ENCODE data around the gene PITX3.

PITX3 gene

DNA sequence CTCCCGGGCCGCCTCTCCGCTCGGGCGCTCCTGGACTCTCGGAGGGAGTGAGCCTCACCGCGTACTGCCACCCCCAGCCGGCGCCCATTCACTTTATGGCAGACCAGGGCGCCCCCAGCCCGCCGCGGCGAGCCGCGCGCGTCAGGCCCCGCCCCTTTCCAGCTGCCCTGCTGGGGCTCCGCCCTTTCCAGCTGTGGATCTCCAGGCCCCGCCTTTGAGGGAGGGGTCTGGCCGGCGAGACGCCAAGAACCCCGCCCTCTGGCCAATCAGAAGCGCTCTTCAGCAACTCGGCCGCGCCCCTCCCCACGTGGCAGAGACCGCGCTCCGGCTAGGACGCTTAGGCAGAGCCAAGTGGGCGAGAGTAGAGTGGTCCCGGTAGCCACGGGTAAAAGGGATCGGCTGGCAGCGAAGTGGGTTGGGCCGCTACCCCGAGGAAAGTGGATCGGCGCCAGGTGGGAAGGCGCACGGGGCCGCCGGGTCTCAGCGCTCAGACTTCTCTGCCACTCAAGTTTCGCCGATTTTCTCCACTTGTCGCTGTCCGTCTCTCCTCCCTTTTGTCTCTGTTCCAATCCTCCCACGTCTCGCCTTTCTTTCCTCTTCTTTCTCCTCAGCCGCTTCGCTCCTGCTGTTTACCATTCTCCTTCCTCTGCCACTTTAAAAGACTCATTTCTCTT lies at the start of gene PITX3:
Gene PITX3 (minus strand): TSS at position 69 of the 674 bp plus-strand sequence. CDS start 9,432 bp downstream, outside the sequence.
- DNase-seq (ENCODE audit: extremely low read depth, low read depth), result peak; percentile 65
- TF ChIP-seq, protein P1, sequence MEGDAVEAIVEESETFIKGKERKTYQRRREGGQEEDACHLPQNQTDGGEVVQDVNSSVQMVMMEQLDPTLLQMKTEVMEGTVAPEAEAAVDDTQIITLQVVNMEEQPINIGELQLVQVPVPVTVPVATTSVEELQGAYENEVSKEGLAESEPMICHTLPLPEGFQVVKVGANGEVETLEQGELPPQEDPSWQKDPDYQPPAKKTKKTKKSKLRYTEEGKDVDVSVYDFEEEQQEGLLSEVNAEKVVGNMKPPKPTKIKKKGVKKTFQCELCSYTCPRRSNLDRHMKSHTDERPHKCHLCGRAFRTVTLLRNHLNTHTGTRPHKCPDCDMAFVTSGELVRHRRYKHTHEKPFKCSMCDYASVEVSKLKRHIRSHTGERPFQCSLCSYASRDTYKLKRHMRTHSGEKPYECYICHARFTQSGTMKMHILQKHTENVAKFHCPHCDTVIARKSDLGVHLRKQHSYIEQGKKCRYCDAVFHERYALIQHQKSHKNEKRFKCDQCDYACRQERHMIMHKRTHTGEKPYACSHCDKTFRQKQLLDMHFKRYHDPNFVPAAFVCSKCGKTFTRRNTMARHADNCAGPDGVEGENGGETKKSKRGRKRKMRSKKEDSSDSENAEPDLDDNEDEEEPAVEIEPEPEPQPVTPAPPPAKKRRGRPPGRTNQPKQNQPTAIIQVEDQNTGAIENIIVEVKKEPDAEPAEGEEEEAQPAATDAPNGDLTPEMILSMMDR (IDR thresholded peaks at IDR 0.05; ENCODE audit: low read depth, low read length), result no peak

DNA sequence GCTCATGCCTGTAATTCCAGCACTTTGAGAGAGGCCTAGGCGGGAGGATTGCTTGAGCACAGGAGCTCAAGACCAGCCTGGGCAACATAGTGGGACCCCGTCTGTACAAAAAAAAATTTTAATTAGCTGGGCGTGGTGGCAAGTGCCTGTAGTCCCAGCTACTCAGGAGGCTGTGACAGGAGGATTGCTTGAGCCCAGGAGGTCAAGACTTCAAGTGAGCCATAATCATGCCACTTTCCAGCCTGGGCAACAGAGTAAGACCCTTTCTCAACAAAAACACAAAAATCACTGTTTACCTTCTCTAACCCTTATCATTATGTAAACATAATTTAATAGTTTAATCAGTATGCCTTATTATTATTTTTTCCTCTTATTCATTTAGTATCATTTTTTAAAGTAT lies 48.5 kb upstream of the PITX3 start:
- no peak for DNase-seq (ENCODE audit: extremely low read depth, low read depth)
- TF ChIP-seq, protein P1 (IDR thresholded peaks at IDR 0.05; ENCODE audit: low read depth, low read length), result no peak

DNA sequence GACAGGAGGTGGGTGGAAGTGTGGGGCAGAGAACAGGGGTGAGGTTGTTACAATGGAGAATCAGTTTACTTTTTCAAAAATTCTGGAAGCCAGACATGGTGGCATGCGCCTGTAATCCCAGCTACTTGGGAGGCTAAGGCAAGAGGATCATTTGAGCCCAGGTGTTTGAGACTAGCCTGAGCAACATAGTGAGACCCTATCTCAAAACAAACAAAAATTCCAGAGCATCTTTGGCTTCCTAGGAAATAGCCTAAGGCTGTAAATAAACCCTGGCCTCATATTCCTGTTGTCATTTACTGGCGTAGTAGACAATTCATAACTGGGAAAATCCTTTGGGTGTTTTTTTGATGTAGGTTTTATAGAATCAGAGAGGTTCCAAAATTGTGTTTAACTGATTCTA lies 48.0 kb upstream of the PITX3 start:
- TF ChIP-seq, protein P1 (IDR thresholded peaks at IDR 0.05; ENCODE audit: low read depth, low read length), result no peak
- no peak for DNase-seq (ENCODE audit: extremely low read depth, low read depth)

DNA sequence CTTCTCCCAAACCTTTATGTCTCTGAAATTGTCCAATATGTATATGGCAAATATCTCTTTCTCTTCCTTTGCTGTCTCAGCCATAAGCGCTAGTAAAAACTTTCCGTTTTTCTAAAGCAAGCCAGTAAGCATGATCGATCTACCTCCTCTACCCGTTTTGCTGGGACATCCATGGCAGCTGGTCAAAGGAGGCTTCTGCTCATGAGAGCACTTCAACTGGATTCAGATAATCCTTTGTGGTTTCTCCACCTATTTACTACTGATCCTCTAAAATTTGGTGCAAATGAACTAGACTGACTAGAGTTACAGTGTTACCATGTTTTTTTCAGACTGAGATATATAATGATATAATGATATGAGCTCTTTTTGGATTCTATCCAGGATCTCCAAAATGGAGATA lies 46.7 kb upstream of the PITX3 start:
- DNase-seq (ENCODE audit: extremely low read depth, low read depth), result no peak
- TF ChIP-seq, protein P1 (IDR thresholded peaks at IDR 0.05; ENCODE audit: low read depth, low read length), result no peak

DNA sequence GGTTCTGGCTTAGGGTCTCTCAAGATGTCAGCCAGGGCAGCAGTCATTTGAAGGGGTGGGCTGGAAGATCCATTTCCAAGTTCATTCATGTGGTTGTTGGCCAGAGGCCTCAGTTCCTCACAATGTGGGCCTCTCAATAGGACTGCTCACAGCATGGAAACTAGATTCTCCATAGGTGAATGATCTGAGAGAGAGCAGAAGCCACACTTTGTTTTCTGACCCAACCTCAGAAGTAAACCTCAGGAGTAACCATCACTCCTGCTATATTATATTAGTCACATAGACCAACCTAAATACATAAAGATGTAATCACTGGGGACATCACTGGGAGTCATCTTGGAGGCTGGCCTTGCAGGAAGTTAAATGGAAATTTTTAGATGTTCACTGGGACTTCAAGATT lies 46.2 kb upstream of the PITX3 start:
- TF ChIP-seq, protein P1 (IDR thresholded peaks at IDR 0.05; ENCODE audit: low read depth, low read length), result no peak
- DNase-seq (ENCODE audit: extremely low read depth, low read depth), result no peak

DNA sequence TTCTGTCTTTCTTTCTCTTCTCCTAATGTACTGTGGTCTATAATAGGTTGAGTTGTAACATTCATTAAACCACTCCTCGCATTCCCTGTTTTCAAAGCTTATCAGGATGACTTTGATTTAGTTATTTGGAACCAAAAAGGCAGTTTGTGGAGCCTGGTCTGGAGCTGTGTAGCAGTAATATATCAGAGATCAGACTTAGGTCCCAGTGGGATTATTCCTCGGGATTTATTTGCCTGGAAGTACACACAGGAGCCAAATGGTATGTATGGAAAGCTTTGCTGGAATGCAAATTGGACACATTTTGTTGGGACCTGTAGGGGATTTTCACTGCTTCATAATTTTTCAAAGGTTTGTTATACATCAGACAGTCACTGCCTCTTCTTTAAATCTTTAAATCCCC lies 44.9 kb upstream of the PITX3 start:
- TF ChIP-seq, protein P1 (IDR thresholded peaks at IDR 0.05; ENCODE audit: low read depth, low read length), result no peak
- DNase-seq (ENCODE audit: extremely low read depth, low read depth), result no peak

DNA sequence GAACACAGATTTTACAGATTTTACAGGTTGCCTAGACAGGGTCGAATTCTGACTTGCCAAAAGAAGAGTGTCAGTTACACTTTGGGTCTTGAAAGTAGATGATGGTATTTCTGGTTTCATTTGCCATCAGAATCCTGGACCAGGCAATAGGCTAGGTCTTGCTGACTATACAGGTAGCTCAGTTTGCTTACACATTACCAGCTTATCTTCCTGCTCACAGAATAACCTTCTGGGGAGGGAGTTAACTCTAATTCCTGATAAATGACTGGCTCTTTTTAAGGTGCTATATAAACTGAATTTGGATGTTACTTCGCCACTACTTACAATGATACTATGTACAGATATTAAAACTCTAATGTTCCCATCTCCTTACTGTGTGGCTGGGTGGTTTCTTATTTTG lies 43.8 kb upstream of the PITX3 start:
- TF ChIP-seq, protein P1 (IDR thresholded peaks at IDR 0.05; ENCODE audit: low read depth, low read length), result no peak
- DNase-seq (ENCODE audit: extremely low read depth, low read depth), result no peak

Data from AG09319 (cell line).